ENCODE data around the gene LHX4.

LHX4 gene

DNA sequence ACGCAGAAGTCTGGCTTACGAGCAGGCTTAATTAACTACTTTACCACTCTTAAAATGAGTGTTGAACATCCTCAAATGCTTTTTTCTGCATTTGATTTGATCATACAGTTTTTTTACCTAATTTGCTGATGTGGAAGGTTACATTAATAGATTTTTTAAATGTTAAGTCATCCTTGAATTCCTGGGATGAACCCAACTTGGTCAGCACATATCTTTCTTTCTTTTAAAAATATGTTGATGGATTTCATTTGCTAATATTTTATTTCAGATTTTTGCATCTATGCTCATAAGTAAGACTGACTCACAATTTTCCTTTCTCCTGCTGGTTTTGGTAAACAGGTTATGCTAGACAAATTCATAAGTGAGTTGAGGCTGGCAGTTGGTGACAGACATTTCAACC, 82.9 kb downstream of the LHX4 start:
- DNase-seq = no peak

- DNase-seq = no peak
Observed at GRCh38 chr1:180327089-180327488, 97.0 kb downstream of the LHX4 start.

All from NCI-H226 (cell line).